Endothelial cell of hepatic sinusoid (primary cell): ENCODE measurements around the gene ZNF784.

Experiments
- in situ Hi-C: cut with HindIII; loops from 2 replicates; pipeline ENCODE4 v1.10.0; 2017; ENCODE audit warnings: low sequenced_read_pairs

Gene ZNF784

DNA sequence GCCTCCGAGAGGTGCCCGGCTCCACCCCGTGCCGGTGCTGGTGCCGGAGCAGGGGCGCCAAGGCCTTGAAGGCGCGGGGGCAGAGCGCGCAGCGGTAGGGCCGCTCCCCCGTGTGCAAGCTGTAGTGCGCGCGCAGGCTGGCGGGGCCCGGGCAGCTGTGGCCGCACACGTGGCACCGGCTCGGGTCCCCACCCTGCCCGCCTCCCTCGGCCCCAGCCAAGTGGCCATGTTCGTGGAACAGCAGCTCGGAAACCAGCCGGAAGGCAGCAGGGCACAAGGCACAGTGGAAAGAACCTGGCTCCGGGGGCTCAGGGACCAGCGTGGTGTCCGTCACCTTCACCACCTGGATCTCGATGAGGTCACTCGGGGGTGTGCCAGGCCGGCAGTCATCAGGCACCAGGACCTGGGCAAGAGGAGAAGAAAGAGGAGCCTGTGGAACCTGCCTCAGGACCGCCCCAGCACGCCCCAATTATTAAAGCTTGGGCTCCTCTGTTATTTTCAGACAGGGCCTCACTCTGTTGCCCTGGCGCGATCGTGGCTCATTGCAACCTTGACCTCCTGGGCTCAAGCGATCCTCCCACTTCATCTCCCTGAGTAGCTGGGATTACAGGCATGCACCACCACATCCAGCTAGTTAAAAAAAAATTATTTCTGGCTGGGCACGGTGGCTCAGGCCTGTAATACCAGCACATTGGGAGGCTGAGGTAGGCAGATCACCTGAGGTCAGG is 2.0 kb downstream of the ZNF784 start:
- in situ Hi-C loops: loop anchor here (5.0 kb wide), 3 partner anchors 110 to 405 kb away; no protein-coding TSS in a partner anchor

DNA sequence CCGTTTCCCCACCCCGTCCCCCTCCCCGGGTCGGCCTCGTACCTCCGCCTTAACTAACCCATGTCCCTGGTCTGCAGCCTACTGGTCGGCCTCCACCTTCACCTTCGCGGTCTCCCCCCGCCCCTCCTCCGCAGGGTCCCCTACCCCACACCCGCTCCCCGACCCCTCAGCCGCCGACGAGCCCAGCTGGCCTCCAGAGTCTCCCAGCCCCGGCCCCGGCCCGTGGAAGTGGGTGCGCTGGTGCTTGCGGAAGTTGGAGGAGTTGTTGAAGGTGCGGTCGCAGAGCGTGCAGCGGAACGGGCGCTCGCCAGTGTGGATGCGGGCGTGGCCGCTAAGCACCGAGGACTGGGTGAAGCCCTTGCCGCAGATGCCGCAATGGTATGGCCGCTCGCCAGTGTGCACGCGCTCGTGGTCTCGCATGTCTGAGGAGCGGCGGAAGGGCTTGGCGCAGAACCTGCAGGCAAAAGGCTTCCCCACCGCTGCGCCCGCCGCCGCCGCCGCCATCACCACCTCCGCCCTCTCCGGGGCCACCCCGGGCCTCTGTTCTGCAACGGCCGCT is 2.6 kb downstream of the ZNF784 start:
- in situ Hi-C loops: loop anchor here (5.0 kb wide), 3 partner anchors 109 to 404 kb away; no protein-coding TSS in a partner anchor

DNA sequence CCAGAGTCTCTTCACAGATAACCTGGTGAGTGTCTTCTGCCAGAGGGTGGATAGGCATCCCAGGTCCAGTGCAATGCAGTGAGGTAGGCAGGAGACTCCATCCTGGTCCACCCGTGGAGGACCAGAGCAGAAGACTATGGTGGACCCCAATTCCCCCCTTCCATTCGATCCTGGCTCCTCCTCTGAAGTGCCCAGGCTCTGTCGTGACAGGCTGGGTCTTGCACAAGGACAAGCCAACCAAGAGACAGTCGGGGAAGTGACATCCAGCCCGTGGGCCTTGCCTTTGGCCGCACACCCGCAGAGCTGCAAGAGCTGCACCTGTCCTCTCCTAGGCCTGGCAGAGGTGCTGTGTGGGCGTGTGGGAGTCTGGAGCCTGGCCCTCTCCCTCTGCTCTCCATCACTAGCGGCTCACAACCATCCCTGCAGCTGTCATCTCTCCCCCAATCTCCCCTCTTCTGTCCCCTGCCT is 3.1 kb downstream of the ZNF784 start:
- in situ Hi-C loops: loop anchor here (5.0 kb wide), 3 partner anchors 109 to 404 kb away; no protein-coding TSS in a partner anchor

DNA sequence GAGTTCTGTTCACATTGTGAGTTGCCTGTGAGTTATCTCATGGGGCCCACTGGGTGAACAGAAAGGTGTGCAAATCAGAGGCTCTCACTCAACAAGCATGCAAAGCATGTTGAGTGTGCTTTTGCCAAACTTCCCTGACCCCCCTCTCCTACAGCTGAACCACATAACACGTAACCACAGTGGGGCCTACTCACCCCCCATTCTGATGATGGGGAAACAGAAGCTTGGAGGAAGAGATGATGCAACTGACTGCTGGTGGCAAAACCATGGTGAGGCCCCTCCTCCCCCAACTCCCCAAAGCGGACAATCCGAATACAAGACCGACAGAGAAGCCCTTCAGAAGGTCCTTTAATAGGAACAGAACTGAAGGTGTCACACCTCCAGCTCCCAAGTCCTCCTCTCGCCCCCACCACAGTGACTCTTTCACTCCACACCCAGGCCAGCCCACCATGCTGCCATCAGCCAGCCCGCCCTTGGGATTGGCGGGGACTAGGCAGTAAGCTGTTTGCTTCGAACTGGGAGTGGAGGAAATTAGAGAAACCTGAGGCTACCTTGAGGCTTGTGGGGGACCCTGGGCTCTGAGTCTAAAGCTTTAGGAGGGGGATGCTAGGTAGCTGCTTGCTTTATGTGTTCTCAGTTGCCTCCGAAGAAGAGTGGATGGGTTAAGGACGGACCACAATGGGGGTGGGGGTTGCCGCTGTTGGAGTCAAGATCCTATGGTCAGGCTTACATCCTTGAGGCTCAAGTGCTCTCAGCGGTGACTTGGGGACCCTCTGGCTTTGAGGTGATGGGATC is 3.8 kb downstream of the ZNF784 start:
- in situ Hi-C loops: loop anchor here (5.0 kb wide), 3 partner anchors 108 to 403 kb away; no protein-coding TSS in a partner anchor

DNA sequence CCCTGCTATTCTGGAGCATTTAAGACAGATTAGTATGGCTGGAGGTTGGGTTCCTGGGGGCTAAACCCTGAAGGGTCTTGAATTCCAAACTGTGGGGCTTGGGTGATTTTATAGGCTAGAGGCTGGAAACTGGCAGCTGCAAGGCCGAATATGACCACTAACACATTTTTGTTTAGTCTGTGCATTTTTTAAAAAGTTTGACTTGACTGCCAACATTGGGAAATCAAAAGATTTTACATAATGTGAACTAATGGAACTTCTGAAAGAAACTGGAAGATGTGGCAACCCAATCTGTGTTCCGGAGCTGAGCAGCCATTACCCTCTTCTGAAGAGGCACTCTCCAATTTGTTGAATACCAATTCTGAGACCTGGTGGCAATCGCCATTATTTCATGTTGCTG is 5.1 kb downstream of the ZNF784 start:
- in situ Hi-C loops: no loop called here

DNA sequence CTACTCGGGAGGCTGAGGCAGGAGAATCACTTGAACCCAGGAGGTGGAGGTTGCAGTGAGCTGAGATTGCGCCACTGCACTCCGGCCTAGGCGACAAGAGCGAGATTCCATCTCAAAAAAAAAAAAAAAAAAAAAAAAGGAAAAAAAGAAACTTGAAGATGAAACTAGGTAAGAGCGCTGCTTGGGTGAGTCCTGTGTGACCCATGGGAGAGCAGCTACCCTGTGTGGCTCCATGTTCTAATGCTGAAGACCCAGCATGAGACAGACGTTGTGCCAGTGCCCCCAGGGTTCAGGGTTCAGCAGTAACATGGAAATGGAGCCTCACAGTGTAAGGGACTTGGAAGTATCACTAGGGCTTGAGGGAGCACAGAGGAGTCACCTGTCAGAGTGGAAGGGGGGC is 5.9 kb downstream of the ZNF784 start:
- in situ Hi-C loops: no loop called here

DNA sequence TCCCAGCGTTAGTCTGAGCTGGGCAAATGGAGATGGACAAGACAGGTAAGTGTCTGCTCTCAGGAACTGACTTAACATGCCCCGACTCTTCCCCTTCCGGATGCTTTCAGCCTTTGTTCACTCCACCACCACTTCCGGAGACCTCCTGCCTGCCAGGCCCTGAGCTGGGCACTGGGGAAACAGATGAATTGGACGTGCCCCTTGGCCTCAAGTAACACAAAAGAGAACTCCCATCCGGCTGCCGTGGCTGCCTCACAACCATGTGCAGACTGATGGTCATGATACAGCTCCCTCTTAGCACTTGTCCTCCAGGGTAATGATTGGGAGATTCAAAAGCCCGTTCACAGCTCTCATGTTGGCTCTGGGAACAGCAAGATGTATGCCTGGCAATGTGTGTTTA is 6.9 kb downstream of the ZNF784 start:
- in situ Hi-C loops: no loop called here

DNA sequence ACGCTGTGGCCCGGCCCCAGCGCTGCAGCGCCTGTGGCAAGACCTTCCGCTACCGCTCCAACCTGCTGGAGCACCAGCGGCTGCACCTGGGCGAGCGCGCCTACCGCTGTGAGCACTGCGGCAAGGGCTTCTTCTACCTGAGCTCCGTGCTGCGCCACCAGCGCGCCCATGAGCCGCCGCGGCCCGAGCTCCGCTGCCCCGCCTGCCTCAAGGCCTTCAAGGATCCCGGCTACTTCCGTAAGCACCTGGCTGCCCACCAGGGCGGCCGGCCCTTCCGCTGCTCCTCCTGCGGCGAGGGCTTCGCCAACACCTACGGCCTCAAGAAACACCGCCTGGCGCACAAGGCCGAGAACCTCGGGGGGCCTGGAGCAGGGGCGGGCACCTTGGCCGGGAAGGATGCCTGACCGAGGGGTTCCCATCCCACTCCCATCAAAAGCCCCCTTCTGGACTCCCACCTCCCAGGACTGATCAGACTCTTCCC is 7.9 kb downstream of the ZNF784 start:
- in situ Hi-C loops: no loop called here

DNA sequence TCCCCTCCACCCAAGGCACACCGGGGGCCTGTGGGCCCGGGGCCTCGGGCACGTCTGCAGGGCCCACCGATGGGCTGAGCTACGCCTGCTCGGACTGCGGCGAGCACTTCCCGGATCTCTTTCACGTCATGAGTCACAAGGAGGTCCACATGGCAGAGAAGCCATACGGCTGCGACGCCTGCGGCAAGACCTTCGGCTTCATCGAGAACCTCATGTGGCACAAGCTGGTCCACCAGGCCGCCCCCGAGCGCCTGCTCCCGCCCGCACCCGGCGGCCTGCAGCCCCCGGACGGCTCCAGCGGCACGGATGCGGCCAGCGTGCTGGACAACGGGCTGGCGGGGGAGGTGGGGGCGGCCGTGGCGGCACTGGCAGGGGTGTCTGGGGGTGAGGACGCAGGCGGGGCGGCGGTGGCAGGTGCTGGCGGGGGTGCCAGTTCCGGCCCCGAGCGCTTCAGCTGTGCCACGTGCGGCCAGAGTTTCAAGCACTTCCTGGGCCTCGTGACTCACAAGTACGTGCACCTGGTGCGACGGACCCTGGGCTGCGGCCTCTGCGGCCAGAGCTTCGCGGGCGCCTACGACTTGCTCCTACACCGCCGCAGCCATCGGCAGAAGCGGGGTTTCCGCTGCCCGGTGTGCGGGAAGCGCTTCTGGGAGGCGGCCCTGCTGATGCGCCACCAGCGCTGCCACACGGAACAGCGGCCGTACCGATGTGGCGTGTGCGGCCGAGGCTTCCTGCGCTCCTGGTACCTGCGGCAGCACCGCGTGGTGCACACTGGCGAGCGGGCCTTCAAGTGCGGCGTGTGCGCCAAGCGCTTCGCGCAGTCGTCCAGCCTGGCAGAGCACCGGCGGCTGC is 8.6 kb downstream of the ZNF784 start:
- in situ Hi-C loops: no loop called here

DNA sequence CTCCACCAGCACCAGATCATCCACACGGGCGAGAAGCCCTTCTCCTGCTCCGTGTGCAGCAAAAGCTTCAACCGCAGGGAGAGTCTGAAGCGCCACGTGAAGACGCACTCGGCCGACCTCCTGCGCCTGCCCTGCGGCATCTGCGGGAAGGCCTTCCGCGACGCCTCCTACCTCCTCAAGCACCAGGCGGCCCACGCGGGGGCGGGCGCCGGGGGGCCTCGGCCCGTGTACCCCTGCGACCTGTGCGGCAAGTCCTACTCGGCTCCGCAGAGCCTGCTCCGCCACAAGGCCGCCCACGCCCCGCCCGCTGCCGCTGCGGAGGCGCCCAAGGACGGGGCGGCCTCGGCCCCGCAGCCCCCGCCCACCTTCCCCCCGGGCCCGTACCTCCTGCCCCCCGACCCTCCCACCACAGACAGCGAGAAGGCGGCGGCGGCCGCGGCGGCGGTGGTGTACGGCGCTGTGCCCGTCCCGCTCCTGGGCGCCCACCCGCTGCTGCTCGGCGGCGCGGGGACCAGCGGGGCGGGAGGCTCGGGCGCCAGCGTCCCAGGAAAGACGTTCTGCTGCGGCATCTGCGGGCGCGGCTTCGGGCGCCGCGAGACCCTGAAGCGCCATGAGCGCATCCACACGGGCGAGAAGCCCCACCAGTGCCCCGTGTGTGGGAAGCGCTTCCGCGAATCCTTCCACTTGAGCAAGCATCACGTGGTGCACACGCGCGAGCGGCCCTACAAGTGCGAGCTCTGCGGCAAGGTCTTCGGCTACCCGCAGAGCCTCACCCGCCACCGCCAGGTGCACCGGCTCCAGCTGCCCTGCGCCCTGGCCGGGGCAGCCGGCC is 9.4 kb downstream of the ZNF784 start:
- in situ Hi-C loops: no loop called here

DNA sequence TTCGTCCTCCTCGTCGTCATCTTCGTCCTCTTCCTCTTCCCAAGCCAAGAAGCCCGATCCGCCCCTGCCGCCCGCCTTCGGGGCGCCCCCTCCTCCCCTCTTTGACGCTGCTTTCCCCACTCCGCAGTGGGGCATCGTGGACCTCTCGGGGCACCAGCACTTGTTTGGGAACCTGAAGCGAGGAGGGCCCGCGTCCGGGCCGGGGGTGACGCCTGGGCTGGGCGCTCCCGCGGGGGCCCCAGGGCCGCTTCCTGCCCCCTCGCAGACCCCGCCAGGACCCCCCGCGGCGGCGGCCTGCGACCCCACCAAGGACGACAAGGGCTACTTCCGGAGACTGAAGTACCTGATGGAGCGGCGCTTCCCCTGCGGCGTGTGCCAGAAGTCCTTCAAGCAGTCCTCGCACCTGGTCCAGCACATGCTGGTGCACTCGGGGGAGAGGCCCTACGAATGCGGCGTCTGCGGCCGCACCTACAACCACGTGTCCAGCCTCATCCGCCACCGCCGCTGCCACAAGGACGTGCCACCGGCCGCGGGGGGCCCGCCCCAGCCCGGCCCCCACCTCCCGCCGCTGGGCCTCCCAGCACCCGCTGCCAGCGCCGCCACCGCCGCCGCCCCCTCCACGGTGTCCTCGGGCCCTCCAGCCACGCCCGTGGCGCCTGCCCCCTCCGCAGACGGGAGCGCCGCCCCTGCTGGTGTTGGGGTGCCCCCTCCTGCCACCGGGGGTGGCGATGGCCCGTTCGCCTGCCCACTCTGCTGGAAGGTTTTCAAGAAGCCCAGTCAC is 10.2 kb downstream of the ZNF784 start:
- in situ Hi-C loops: no loop called here

DNA sequence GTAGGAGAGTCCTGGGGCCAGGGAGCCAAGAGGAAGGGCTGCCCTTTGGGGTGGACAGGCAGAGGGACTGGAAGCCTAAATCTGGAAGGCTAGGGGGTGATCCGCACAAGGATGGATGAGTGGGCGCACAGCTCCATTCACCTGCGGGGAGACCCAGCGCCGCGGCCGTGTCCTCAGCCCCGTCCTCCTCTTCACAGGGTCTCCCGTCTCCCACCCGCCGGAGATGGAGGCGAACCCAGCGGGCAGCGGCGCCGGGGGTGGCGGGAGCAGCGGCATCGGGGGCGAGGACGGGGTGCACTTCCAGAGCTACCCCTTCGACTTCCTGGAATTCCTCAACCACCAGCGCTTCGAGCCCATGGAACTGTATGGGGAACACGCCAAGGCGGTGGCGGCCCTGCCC is 11.0 kb downstream of the ZNF784 start:
- in situ Hi-C loops: no loop called here

DNA sequence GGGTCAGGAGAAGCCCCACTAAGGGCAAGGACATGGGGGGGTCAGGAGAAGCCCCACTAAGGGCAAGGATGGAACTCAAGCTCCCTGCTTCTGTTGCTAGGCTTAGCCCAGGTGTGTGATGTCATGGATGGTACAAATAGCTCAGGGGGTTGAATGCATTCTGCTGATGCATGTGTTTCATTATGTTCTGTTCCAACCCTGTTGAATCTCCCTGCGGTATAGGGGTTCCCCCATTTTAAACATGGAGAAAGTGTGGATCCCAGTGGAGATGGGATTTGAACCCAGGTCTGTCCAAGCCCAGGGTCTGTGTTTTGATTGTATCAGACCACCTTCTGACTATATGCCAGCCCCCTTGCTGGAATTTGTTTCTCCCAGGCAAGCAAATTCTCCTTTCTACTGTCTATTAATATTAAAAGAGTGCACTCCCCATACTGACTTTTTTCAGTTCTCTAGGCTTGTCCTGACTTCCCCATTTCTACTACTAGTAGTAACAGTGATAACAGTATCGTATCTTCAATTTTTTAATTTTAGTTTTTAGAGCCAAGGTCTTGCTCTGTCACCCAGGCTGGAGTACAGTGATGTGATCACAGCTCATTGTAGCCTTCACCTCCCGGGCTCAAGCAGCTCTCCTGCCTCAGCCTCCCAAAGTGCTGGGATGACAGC is 12.3 kb downstream of the ZNF784 start:
- in situ Hi-C loops: no loop called here

DNA sequence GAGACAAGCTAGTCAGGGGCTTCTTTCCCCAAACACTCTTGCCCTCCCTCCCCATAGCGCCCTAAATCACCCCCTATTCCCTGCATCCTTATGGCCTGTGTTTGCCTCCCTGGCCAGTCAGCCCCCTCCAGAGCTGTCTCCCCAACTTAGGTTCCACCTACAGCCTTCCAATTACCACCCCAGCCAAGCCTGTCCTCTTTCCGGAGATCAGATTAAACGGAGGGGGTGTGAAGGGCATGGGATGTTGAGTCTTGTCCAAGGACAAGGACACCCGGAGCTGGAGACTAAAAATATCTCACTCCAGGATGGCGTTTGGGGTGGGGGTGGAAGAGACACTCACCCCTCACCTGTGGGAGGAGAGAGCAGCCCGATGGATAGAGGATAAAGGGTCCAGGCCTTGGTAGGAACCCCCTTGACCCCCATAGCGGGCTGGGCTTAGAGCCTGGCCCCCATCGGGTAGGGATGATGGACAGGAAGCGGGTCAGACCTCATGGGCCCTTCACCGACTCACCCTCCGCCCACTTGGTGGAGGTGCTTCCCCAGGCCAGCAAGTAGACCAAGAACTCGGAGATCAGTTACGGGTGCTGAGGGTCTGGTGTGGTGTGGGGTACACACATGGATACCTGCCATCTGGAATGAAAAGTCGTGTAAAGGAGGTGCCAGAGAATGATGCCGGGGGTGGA is 12.9 kb downstream of the ZNF784 start:
- in situ Hi-C loops: no loop called here

DNA sequence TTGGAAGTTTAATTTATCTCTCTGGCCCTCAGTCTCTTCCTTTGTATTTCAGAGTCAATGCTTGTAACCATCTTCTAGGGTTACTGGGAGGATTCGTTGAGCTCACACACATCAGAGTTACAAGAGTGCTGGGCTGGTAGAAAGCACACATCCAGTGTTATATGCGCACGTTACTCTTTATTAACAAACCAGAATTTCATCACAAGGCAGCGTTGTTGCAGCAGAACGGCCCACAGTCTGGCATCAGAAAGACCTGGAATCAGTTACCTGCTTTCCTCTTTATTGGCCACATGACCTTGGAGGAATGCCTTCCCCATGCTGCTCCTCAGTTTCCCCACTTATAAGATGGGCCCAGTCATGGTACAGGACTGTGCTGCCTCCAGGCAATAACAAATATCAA is 15.0 kb downstream of the ZNF784 start:
- in situ Hi-C loops: no loop called here

DNA sequence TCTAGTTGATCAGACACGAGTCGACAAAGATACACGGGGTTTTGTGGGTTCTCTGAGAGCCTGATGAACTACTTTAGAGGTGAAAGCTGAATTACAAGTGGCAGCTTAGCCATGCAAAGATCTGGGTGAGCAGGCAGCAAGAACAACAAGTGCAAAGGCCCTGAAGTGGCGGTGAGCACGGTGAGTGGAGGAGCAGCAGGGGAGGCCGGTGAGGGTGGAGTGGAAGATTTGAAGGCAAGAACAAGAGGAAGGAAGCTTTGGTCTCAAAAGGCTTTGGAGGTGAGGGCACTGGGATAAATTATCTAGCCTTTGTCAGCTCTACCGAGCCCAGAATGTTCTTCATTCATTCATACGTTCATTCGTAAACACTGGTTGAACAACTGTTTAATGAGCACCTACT is 17.5 kb downstream of the ZNF784 start:
- in situ Hi-C loops: no loop called here

DNA sequence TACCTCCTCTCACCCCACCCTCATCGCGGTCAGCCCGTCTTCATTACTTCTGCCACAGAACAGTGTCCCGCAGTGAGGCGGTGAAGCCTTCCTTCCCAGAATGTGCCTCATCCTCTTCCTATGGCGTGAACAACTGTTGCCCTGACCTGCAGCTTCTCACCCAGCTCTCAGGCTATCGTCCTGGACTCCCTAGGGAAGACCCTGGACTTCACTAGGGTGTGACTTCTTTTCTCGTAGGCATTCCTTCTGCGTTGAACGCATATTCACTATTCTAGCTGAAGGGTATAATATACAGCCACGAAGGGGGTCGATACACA is 17.9 kb downstream of the ZNF784 start:
- in situ Hi-C loops: no loop called here
